Stimulated activated CD8-positive, alpha-beta memory T cell treated with anti-CD3 and anti-CD28 coated beads, Interleukin-15, amount 100 ng/mL, for 24 hours (primary cell): ENCODE results near the gene TXNRD3.
"Not testable (repeated sequence)": the region's sequence is repeated elsewhere in the genome, so short reads cannot be mapped to it uniquely, and the experiment has no call there.

ENCODE experiments used
- DNase-seq: peaks from one replicate; pipeline ENCODE4 v3.0.0-alpha.2; 2020; ENCODE audit warnings: low read depth

Gene TXNRD3

GRCh38 chr3:126646674-126647073 lies 8.2 kb downstream of the TXNRD3 start:
- DNase-seq: no peak

DNA sequence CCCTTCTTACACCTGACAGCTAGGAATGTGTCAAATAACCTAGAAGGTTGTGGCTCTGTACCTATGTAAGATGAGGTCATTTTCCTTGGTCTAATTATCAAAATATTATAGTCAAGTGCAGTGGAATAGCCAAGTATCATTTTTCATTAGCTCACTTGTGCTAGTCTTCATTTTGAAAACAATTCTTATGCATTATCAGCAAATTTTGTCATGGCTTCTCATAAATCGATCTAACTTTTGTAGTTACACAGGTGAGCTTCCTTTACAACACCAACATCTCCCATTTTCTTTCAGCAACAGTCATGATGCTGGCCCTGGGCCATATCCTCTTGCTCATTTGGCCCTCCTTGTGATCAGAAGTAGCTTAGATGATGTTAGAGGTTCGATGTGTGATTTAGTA lies 10.3 kb downstream of the TXNRD3 start:
- no peak for DNase-seq

GRCh38 chr3:126638790-126639189 lies 16.1 kb downstream of the TXNRD3 start:
- no peak for DNase-seq

DNA sequence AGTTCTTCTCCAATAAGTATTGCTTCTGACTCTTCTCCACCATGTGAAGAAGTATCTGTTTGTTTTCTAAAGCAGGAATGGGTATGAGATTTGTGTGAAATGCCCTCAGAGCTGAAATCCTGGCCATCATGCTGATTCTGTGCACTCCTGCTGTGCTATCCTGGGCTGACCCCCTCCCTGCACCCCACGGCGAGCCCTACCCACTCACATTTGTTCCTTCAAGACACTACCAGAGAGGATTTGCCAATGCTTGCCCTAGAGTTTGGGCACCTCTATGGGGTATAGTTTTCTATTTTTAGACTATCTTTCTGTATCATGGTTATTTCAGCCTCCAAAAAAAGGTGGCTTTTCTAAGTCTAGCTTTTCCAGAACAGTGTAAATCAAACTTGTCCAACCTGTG lies 18.5 kb downstream of the TXNRD3 start:
- DNase-seq: no peak

DNA sequence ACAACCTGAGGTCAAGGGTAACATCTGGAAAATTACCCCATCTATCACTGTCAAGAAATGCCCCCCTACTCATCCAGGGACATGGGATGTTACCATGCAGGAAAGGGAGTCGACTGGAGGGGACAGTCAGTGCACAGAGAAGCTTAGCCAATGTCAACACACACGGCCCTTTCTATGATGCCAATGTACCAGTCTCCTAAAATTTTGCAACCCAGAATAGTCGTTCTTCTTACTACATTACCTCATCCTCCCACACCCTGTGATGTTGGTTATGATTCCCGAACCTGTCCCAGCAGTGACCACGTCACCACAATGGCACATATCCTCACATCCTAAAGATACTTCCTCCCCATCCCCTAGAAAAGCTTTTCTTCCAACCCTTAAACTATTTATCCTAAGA lies 20.1 kb downstream of the TXNRD3 start:
- no peak for DNase-seq

DNA sequence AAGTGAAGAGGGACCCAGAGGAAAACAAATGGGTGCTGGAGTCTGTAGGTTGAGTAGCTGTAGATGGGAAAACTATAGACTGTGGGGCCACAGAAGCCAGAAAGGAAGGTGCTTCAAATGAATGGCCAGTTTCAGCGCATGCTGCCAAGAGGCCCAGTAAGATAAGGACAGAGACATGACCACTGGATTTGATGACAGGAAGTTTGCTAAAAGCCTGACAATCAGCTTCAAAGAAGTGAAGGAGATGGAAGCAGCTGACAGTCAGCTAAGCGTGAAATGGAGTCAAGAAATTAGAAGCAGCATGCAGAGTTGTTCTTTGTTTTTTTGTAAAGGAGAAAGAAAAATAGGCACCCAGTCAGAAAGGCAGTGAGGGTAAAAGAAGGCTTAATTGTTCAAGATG lies 24.9 kb downstream of the TXNRD3 start:
- no peak for DNase-seq

DNA sequence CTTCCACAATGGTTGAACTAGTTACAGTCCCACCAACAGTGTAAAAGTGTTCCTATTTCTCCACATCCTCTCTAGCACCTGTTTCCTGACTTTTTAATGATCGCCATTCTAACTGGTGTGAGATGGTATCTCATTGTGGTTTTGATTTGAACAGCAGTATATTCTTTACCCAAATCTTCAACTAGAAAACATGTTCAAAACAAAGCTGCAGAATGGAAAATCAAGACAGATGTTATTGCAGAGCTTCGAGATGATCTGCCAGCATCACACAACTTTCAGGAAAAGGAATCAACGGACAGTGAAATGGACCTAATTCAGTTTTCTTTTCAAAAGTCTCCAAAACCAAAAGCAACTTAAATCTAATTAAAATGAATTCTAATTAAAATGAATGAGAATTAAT lies 29.2 kb downstream of the TXNRD3 start:
- DNase-seq: not testable (repeated sequence)

GRCh38 chr3:126622694-126623093 lies 32.2 kb downstream of the TXNRD3 start:
- no peak for DNase-seq

- DNase-seq: no peak
These were observed 33.1 kb downstream of the TXNRD3 start for GRCh38 chr3:126621627-126622345.

- DNase-seq: no peak
These were observed 33.8 kb downstream of the TXNRD3 start for GRCh38 chr3:126621171-126621570.

DNA sequence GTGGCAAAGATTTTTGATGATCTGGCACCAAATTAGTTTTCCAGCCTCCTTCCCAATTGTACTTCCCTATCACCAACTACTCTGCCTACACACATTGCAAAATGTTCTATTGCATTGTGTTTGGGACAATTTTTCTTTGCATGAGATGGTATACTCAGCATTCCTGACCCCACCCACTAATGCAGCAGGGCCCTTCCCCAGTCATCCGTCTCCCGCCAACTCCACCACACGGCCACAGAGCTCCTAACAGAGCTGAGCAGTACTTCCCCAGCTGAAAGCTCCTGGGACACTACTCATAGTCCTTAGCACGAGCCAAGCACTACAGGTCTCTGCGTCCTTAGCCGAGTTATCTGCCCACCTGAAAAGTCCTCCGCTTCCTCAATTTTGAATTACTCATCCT lies 34.2 kb downstream of the TXNRD3 start:
- no peak for DNase-seq

DNA sequence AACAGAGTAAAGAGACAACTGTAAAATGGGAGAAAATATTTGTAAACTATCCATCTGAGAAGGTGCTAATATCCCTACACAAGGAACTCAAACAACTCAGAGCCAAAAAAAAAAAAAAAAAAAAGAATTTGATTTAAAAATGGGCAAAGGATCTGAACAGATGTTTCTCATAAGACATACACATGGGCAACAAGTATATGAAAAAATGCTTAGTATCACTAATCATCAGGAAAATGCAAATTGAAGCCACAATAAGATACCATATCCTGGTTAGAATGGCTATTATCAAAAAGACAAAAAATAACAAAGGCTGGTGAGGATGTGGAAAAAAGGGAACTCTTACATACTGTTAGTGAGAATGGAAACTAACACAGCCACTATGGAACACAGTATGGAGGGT lies 36.2 kb downstream of the TXNRD3 start:
- no peak for DNase-seq

DNA sequence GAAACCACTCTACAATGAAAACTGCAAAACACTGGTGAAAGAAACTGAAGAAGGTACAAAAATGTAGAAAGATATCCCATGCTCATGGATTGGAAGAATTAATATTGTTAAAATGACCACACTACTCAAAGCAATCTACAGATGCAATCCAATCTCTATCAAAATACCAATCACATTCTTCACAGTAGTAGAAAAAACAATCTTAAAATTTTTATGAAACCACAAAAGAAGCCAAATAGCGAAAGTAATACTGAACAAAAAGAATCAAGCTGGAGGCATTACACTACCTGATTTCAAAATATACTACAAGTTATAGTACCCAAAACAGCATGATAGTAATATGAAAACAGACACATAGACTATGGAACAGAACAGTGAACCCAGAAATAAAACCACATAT lies 36.9 kb downstream of the TXNRD3 start:
- DNase-seq: no peak

GRCh38 chr3:126617571-126617970 lies 37.4 kb downstream of the TXNRD3 start:
- DNase-seq: no peak

DNA sequence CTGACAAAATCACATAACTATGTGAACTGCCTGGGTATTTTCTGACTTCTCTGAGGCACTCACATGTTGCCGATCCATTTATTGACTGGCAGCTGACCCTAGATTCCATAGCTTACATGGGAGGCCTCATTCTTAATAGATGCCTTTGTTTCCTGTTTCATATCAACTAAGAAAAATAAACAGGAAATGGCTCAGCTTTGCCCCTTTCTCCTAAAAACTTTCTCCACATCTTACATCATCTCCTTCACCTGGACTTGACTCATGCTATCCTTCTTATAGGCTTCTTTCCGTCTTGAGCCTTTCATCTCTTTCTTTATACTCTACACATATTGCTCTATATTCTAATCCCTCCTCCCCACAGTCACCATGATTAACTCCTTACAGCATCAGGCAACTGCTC lies 38.0 kb downstream of the TXNRD3 start:
- no peak for DNase-seq

DNA sequence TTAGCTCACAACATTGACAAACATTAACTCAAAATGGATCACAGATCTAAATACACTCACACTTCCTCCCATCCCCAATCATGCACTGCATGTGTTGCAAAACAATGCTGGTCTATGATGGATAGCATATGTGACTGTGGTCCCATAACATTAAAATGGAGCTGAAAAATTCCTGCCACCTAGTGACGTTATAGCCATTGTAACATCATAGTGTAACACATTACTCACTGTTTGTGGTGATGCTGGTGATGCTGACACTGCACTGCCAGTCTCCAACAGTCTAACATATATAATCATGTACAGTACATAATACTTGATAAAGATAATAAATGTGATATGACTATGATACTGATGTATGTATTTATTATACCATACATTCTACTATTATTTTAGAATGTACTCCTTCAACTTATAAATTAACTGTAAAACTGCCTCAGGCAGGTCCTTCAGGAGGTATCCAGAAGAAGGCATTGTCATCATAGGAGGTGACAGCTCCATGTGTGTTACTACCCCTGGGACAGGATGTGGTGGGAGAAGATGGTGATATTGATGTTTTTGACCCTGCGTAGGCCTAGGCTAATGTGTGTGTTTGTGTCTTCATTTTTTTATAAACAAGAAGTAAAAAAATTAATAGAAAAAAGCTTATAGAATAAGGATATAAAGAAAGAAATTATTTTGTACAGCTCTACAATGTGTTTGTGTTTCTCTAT lies 41.3 kb downstream of the TXNRD3 start:
- no peak for DNase-seq

DNA sequence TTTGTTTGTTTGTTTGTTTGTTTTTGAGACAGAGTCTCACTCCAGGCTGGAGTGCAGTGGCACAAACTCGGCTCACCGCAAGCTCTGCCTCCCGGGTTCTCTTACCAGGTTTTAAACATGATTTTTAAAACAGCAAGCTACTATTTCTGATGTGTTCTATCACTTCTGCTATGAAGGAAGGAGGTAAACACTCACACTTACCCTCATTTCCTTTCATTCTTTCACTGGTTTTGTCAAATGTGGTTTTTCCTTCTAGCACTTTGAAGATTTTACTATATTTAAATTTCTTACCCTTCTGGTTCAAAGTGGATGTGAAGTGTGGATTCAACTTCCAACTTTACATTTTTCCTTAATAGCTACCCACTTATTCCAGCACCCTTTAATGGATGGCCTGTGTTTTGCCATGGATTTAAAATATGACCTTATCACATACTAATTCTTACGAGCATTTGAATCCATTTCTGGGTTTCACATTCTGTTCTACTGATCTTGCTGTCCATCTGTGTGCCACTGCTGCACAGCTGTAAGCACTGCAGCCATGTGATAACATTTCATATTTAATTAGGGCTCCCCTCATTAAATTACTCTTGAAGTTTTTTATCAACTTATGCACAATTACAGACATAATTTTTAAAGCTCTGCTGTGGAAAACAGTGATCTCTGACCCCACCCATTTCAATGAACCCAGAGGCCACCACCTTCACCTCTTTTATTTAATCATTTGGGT lies 42.3 kb downstream of the TXNRD3 start:
- DNase-seq: no peak

GRCh38 chr3:126609909-126610308 lies 45.0 kb downstream of the TXNRD3 start:
- no peak for DNase-seq

DNA sequence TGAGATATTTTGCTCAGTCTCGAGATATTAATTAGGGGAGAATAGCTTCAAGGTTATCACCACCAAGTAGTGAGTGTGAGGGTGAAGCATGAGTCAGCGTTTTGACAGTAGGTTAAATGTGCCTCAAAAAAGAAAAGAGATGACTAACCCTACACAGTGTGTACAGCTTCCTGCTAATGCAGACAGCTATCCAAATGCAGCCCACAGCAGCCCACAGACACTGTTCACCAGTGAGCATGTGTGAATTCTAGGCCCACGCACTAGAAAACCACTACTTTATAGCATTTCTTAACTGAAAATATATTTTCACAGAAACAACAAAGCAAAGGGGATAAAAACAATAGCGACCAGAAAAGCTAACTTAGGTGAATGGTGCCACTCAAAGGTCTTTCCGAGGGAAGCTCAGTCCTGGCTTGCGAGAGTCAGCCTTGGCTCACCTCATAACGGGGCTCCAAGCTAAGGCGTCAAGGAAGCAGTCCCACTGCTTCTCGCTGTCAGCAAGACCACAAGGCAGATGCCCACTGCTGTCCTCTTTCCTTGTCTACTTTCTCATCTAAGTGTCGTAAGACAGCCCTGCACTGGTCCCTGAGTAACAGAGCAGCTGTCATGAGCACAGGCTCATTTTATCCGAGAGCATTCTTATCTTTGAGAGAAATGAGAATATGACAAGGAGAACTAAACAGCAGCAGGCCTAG lies 47.6 kb downstream of the TXNRD3 start:
- no peak for DNase-seq

DNA sequence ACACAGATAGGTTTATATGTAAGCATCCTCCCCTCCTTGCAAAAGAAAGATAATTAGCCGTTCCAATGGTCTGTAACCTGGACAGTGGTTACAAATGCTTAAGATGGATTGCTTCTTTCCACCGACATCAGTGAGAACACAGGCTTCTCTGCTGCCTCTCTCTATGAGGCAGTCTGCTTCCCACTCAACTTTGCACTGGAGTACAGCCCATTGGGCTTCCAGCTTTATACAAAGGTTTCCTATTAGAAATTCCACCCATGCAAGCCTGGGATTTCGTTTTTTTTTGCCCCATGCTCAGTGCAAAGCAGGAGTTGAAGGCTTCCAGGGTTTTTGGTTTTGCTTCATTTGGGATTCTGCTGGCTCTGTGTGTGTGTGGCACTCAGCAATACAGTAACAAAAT lies 48.9 kb downstream of the TXNRD3 start:
- no peak for DNase-seq

GRCh38 chr3:126604691-126605090 lies 50.2 kb downstream of the TXNRD3 start:
- DNase-seq: no peak

GRCh38 chr3:126599101-126599500 lies 55.8 kb downstream of the TXNRD3 start:
- DNase-seq: no peak

- DNase-seq: not testable (repeated sequence)
These were observed 59.4 kb downstream of the TXNRD3 start for GRCh38 chr3:126595479-126595878.
